WI38 (cell line): ENCODE results near the gene CRX.
"Not testable (repeated sequence)": the region's sequence is repeated elsewhere in the genome, so short reads cannot be mapped to it uniquely, and the experiment has no call there.

Experiments used
- H3K4me3 ChIP-seq: 2 replicates; pipeline ENCODE4 v1.5.1; 2011; ENCODE audit warnings: low read depth, mild to moderate bottlenecking, control low read depth, low read length
- TF ChIP-seq, protein P1 (sequence below): IDR thresholded peaks from 2 replicates; pipeline ENCODE4 v1.5.1; 2012; ENCODE audit warnings: low read depth, mild to moderate bottlenecking, control low read depth, low read length

The CRX gene

GRCh38 chr19:47878906-47879305 is 57.2 kb downstream of the CRX start:
- TF ChIP-seq, protein P1, sequence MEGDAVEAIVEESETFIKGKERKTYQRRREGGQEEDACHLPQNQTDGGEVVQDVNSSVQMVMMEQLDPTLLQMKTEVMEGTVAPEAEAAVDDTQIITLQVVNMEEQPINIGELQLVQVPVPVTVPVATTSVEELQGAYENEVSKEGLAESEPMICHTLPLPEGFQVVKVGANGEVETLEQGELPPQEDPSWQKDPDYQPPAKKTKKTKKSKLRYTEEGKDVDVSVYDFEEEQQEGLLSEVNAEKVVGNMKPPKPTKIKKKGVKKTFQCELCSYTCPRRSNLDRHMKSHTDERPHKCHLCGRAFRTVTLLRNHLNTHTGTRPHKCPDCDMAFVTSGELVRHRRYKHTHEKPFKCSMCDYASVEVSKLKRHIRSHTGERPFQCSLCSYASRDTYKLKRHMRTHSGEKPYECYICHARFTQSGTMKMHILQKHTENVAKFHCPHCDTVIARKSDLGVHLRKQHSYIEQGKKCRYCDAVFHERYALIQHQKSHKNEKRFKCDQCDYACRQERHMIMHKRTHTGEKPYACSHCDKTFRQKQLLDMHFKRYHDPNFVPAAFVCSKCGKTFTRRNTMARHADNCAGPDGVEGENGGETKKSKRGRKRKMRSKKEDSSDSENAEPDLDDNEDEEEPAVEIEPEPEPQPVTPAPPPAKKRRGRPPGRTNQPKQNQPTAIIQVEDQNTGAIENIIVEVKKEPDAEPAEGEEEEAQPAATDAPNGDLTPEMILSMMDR = no peak
- no peak overlapping the region for H3K4me3 ChIP-seq

- H3K4me3 ChIP-seq = not testable (repeated sequence)
Observed at GRCh38 chr19:47879385-47879784, 57.6 kb downstream of the CRX start.

DNA sequence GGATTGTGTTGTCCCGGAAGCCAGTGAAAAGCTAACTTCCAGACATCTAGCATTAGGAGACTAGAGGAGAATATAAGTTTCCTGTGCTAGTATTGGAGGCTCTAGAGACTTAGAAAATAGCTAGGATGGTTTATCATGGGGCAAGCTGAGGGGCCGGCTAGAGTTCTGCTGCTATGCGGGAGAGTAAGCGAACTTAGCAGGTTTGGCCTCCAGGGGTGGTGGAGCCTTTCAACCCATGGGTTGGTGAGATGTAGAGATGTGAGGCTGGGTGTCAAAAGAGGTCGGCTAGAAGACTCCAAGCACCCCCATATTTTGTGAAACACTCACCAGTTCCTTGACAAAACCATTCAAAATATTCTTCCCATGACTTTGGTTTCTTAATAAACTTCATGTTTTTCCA is 60.0 kb downstream of the CRX start:
- no peak overlapping the region for H3K4me3 ChIP-seq
- TF ChIP-seq, protein P1 = no peak

DNA sequence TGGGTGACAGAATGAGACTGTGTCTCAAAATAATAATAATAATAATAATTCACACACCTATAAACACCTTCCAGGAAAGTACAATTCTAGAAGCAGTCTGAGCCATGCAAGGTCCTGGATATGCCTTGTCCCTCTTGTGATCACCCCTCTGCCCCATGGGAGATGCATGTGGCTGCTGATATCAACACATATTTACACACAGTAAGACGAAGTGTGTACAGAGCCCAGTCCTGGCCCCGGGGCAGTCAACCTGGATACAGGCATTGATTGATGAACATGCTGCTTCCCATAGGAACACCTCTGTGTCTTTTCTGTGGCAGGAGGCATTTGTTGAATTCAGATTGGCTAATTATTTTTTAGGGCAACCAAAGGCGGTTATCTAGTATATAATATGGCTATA is 61.2 kb downstream of the CRX start:
- H3K4me3 ChIP-seq = no peak overlapping the region
- TF ChIP-seq, protein P1 = no peak

DNA sequence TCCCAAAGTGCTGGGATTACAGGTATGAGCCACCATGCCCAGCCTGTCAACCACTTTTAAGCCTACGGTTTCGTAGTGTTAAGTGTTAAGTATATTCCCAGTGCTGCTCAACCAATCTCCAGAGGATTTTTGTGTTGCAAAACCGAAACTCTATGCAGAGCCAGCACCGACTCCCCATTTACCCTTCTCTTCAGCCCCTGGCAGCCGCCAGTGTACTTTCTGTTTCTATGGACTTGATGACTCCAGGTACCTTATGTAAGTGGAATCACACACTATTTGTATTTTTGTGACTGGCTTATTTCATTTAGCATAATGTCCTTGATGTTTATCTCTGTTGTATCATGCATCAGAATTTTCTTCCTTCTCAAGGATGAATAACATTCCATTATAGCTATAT is 63.3 kb downstream of the CRX start:
- TF ChIP-seq, protein P1 = no peak
- H3K4me3 ChIP-seq = no peak overlapping the region

- TF ChIP-seq, protein P1 = no peak
- H3K4me3 ChIP-seq = no peak within 1 kb of the TSS
Observed at GRCh38 chr19:47886010-47886559, 64.3 kb downstream of the CRX start, which contains the start of gene SULT2A1. Gene SULT2A1 (minus strand): TSS chr19:47886315. CDS start chr19:47886257, 58 bp downstream.

DNA sequence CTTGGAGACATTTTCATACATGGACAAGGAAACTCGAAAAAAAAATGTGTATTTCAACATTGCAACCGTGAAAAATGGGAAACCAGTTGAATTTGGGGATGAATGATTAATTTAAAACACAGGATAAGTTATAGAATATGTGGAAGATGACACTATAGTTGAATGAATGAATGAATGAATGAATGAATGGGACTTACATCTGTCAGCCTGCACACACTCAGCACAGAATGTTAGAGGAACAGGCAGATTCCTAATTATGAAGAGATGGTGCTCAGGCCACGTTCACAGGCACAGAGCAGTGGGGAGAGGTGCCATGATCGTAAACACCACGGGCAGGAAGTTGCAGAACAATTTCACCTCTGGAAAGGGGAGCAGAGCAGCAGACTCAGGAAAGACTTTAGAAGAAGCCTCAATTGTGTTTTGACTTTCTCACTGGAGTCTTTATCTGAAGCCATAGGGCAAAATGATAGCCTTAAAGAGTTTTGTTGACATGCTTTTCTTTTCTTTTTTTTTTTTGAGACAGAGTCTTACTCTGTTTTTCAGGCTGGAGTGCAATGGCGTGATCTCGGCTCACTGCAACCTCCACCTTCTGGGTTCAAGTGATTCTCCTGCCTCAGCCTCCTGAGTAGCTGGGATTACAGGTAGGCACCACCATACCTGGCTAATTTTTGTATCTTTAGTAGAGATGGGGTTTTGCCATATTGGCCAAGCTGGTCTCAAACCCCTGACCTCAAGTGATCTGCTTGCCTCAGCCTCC is 69.3 kb downstream of the CRX start:
- H3K4me3 ChIP-seq = no peak overlapping the region
- TF ChIP-seq, protein P1 = no peak

DNA sequence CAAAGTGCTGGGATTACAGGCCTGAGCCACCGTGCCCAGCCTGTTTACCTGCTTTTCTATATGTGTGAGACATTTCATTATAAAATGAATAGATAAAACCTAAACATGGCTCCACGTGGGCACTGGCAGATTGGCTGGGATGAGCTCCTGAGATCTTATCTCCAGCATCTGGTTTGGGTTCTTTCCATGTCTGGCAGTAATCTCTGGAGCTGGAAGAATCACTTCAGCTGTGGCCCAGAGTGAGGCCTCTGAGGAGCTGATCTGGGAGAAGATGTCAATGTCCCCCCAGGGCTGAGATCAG is 69.8 kb downstream of the CRX start:
- H3K4me3 ChIP-seq = no peak overlapping the region
- TF ChIP-seq, protein P1 = no peak
